ENCODE data around the gene GSS.

- TF ChIP-seq, protein P1, sequence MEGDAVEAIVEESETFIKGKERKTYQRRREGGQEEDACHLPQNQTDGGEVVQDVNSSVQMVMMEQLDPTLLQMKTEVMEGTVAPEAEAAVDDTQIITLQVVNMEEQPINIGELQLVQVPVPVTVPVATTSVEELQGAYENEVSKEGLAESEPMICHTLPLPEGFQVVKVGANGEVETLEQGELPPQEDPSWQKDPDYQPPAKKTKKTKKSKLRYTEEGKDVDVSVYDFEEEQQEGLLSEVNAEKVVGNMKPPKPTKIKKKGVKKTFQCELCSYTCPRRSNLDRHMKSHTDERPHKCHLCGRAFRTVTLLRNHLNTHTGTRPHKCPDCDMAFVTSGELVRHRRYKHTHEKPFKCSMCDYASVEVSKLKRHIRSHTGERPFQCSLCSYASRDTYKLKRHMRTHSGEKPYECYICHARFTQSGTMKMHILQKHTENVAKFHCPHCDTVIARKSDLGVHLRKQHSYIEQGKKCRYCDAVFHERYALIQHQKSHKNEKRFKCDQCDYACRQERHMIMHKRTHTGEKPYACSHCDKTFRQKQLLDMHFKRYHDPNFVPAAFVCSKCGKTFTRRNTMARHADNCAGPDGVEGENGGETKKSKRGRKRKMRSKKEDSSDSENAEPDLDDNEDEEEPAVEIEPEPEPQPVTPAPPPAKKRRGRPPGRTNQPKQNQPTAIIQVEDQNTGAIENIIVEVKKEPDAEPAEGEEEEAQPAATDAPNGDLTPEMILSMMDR (IDR thresholded peaks at IDR 0.05 in 4 of 5, conservative IDR thresholded peaks at IDR 0.05 in 1 of 5) = no peak
- TF ChIP-seq POLR2A (IDR thresholded peaks at IDR 0.05) = no peak
Measured at GRCh38 chr20:34891166-34892062, 64.2 kb downstream of the GSS start.
